Activated T-cell treated with anti-CD3 and anti-CD28 coated beads for 4 hours (primary cell): ENCODE measurements around the gene CCDC92B.
A peak's percentile ranks its signal among the peaks of the same experiment; 100 is the strongest.

Source experiments
- DNase-seq: peaks from one replicate; pipeline ENCODE4 v3.0.0-alpha.2; 2020

The CCDC92B gene

GRCh38 chr17:2718150-2718938, 31.1 kb downstream of the CCDC92B start:
- DNase-seq, result no peak

- DNase-seq, result no peak
These were observed 32.8 kb downstream of the CCDC92B start for GRCh38 chr17:2716649-2717048.

- no peak for DNase-seq
These were observed 35.6 kb downstream of the CCDC92B start for GRCh38 chr17:2713881-2714280.

- no peak for DNase-seq
These were observed 37.0 kb downstream of the CCDC92B start for GRCh38 chr17:2712300-2713043.

- peak; percentile 96 for DNase-seq
These were observed 37.7 kb downstream of the CCDC92B start, which contains the start of gene CLUH for GRCh38 chr17:2711608-2712299. Gene CLUH (minus strand): TSS chr17:2711764. CDS start chr17:2711661, 103 bp downstream.

- no peak for DNase-seq
These were observed 38.4 kb downstream of the CCDC92B start for GRCh38 chr17:2710803-2711607.

GRCh38 chr17:2710071-2710802, 39.2 kb downstream of the CCDC92B start:
- no peak for DNase-seq

- no peak for DNase-seq
These were observed 40.2 kb downstream of the CCDC92B start for GRCh38 chr17:2709183-2709661.

- DNase-seq, result no peak
These were observed 40.8 kb downstream of the CCDC92B start for GRCh38 chr17:2708585-2709182.

GRCh38 chr17:2707721-2708584, 41.5 kb downstream of the CCDC92B start:
- DNase-seq, result no peak

GRCh38 chr17:2706911-2707510, 42.4 kb downstream of the CCDC92B start:
- DNase-seq, result no peak

- no peak for DNase-seq
These were observed 43.3 kb downstream of the CCDC92B start for GRCh38 chr17:2705888-2706795.

GRCh38 chr17:2705263-2705662, 44.2 kb downstream of the CCDC92B start:
- no peak for DNase-seq

GRCh38 chr17:2704890-2705248, 44.6 kb downstream of the CCDC92B start:
- DNase-seq, result no peak

GRCh38 chr17:2704031-2704889, 45.2 kb downstream of the CCDC92B start:
- DNase-seq, result no peak

- DNase-seq, result no peak
These were observed 45.8 kb downstream of the CCDC92B start for GRCh38 chr17:2703606-2704005.

GRCh38 chr17:2703181-2703580, 46.3 kb downstream of the CCDC92B start:
- DNase-seq, result no peak
